Measurements from ENCODE around the gene ZNF710. TPM values are rescaled to one million over a fixed set of nuclear protein-coding genes. Genes with fewer than 3 reads are reported as not detected.

ZNF710 gene
- polyA plus RNA-seq, 1 of the 3 experiments (the other 2 are of a cell fraction): 2.7 TPM

DNA sequence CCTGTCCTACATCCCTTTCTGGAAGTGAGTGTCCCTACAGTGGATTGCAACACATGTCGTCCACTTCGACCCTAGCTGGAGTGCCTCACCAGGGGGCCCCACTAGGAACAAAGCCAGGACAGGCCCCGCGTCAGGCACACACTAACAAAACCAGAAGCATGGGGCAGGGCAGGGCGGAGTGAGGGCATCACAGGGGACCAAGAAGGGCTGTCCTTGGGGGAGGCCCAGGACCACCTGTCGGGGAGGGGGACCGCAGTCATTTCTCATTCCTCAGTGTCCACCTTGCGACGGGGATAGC lies 79.3 kb downstream of the ZNF710 start:
- Histone ChIP-seq H3F3A (replicated peaks; ENCODE audit: insufficient read depth) (no peaks in the 10 kb centered on the region), H3K9me3 (no peaks in the 10 kb centered on the region), H3K9me2 (no peaks in the 10 kb centered on the region), H3K36me3 (replicated peaks in 1 of 2; ENCODE audit: control insufficient read depth in 1 of 2, insufficient read depth in 2 of 2, low read length in 1 of 2) (peaks cover 4 to 13% of the 10 kb centered on the region in 2 experiments), H3K27ac (ENCODE audit: low read depth in 2 of 2, low read length in 1 of 2) (no peak overlapping the region), H3K4me2 (no peak overlapping the region), H3K27me3 (ENCODE audit: insufficient read depth) (no peaks in the 10 kb centered on the region), H3K4me3 (ENCODE audit: low read depth in 2 of 2, low read length in 1 of 2) (no peak overlapping the region), H3K79me2 (ENCODE audit: insufficient read depth) (no peaks in the 10 kb centered on the region), H3K9ac (no peak overlapping the region), H2AFZ (ENCODE audit: low read depth) (no peak overlapping the region), H4K20me1 (ENCODE audit: insufficient read depth) (no peaks in the 10 kb centered on the region), H3K4me1 (ENCODE audit: control insufficient read depth in 1 of 2, insufficient read depth in 2 of 2, low read depth in 1 of 2, low read length in 1 of 2) (no peaks in the 10 kb centered on the region)
- no peak for DNase-seq
- ChIA-PET POLR2A (interaction anchor here (1.1 kb wide), 1 partner anchor 186 kb away, joined by 3 read pairs; the partner anchor contains the start of gene AP3S2), CTCF (interaction anchor here (1.0 to 4.9 kb wide), 2 partner anchors 9 to 206 kb away, joined by 3 to 25 read pairs; no protein-coding TSS in a partner anchor)
- no peak for TF ChIP-seq MXI1 (IDR thresholded peaks at IDR 0.05; ENCODE audit: low read depth, low read length)
- TF ChIP-seq SIN3A (IDR thresholded peaks at IDR 0.05; ENCODE audit: borderline replicate concordance, low read depth, low read length): no peak
- 97% methylated on average over 4 of the region's 9 CpGs for WGBS (ENCODE audit: low lambda C conversion rate)

DNA sequence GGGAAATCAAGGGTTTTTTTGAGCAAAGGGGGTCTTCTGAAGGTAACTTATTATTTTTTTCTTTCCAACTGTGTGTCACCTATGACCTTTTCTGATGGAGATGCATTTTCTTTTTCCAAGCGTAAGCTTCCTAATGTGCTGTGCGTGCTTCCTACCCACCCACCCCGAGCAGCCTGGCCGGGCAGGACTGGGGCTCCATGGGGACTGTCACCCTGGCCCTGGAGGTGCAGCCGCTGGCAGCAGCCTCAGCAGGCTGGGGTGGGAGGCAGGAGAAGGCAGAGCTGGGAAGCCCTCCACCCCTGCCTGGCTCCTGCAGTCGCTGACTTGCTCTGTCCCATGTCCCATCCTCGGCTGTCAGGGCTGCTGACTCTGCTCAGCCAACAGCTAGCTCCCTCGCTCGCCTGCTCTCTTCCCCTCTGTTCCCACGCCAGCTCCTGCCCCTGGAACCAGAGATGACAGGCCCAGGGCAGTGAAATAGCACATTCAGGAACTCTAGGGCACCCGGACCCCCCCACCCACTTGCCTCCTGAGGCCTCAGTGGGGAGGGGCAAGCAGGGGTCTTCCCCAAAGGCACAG lies 79.8 kb downstream of the ZNF710 start:
- TF ChIP-seq EZH2phosphoT487 (IDR thresholded peaks at IDR 0.05; ENCODE audit: borderline replicate concordance, low read depth): no peak
- no peak for TF ChIP-seq CHD2 (IDR thresholded peaks at IDR 0.05; ENCODE audit: low read length, partially characterized antibody)
- ChIA-PET POLR2A (interaction anchor here (1.1 kb wide), 1 partner anchor 187 kb away, joined by 3 read pairs; the partner anchor contains the start of gene AP3S2), CTCF (interaction anchor here (1.0 to 4.9 kb wide), 2 partner anchors 10 to 206 kb away, joined by 3 to 25 read pairs; no protein-coding TSS in a partner anchor)
- Histone ChIP-seq H3K4me2 (no peak overlapping the region), H3K9me2 (no peaks in the 10 kb centered on the region), H4K20me1 (ENCODE audit: insufficient read depth) (no peaks in the 10 kb centered on the region), H3K36me3 (replicated peaks in 1 of 2; ENCODE audit: control insufficient read depth in 1 of 2, insufficient read depth in 2 of 2, low read length in 1 of 2) (peaks cover 4 to 13% of the 10 kb centered on the region in 2 experiments), H3K79me2 (ENCODE audit: insufficient read depth) (no peaks in the 10 kb centered on the region), H3F3A (replicated peaks; ENCODE audit: insufficient read depth) (no peaks in the 10 kb centered on the region), H3K27ac (ENCODE audit: low read depth in 2 of 2, low read length in 1 of 2) (no peak overlapping the region), H3K4me3 (ENCODE audit: low read depth in 2 of 2, low read length in 1 of 2) (no peak overlapping the region), H2AFZ (ENCODE audit: low read depth) (no peak overlapping the region), H3K9me3 (no peaks in the 10 kb centered on the region), H3K9ac (no peak overlapping the region), H3K27me3 (ENCODE audit: insufficient read depth) (no peaks in the 10 kb centered on the region), H3K4me1 (ENCODE audit: control insufficient read depth in 1 of 2, insufficient read depth in 2 of 2, low read depth in 1 of 2, low read length in 1 of 2) (no peaks in the 10 kb centered on the region)
- no peak for DNase-seq
- WGBS (ENCODE audit: low lambda C conversion rate): 91% methylated on average over 9 of the region's 11 CpGs

- no peaks in the 10 kb centered on the region for H3K4me1 ChIP-seq (ENCODE audit: control insufficient read depth in 1 of 2, insufficient read depth in 2 of 2, low read depth in 1 of 2, low read length in 1 of 2)
- CTCF ChIA-PET: interaction anchor here (1.0 to 4.9 kb wide), 4 partner anchors 11 to 321 kb away, joined by 3 to 25 read pairs (median 4); no protein-coding TSS in a partner anchor
- H3K79me2 ChIP-seq (ENCODE audit: insufficient read depth): no peaks in the 10 kb centered on the region
- POLR2A ChIA-PET: no interaction called here
- no peaks in the 10 kb centered on the region for H4K20me1 ChIP-seq (ENCODE audit: insufficient read depth)
- H3K4me2 ChIP-seq: no peak overlapping the region
- H3K27ac ChIP-seq (ENCODE audit: low read depth in 2 of 2, low read length in 1 of 2): no peak overlapping the region
- peaks cover 4 to 13% of the 10 kb centered on the region in 2 experiments for H3K36me3 ChIP-seq (replicated peaks in 1 of 2; ENCODE audit: control insufficient read depth in 1 of 2, insufficient read depth in 2 of 2, low read length in 1 of 2)
- no peaks in the 10 kb centered on the region for H3K27me3 ChIP-seq (ENCODE audit: insufficient read depth)
- 95% methylated on average over 6 of the region's 9 CpGs for WGBS (ENCODE audit: low lambda C conversion rate)
- no peak overlapping the region for H3K9ac ChIP-seq
- H2AFZ ChIP-seq (ENCODE audit: low read depth): no peak overlapping the region
- H3F3A ChIP-seq (replicated peaks; ENCODE audit: insufficient read depth): no peaks in the 10 kb centered on the region
- no peak for DNase-seq
- no peaks in the 10 kb centered on the region for H3K9me3 ChIP-seq
- no peaks in the 10 kb centered on the region for H3K9me2 ChIP-seq
- H3K4me3 ChIP-seq (ENCODE audit: low read depth in 2 of 2, low read length in 1 of 2): no peak overlapping the region
- TF ChIP-seq FOXM1 (IDR thresholded peaks at IDR 0.05; ENCODE audit: low read depth) (no peak), ELF1 (IDR thresholded peaks at IDR 0.05) (no peak), GATA2 (CRISPR knock-in tag; IDR thresholded peaks at IDR 0.05) (no peak), POLR2AphosphoS5 (IDR thresholded peaks at IDR 0.05; ENCODE audit: low read depth, low read length) (no peak), RAD21 (IDR thresholded peaks at IDR 0.05; ENCODE audit: low read length) (no peak), SMC3 (IDR thresholded peaks at IDR 0.05; ENCODE audit: low read depth, low read length) (no peak), TAF1 (IDR thresholded peaks at IDR 0.05; ENCODE audit: borderline replicate concordance, low read depth, low read length) (no peak), CTCF (IDR thresholded peaks at IDR 0.05) (no peak), IRF3 (IDR thresholded peaks at IDR 0.05; ENCODE audit: low read depth, low read length) (no peak), FOXJ3 (CRISPR knock-in tag; IDR thresholded peaks at IDR 0.05) (no peak), FOSL2 (IDR thresholded peaks at IDR 0.05; ENCODE audit: borderline replicate concordance, low read depth) (no peak), MXI1 (IDR thresholded peaks at IDR 0.05; ENCODE audit: low read depth, low read length) (no peak)
- TF ChIP-seq, protein P1, sequence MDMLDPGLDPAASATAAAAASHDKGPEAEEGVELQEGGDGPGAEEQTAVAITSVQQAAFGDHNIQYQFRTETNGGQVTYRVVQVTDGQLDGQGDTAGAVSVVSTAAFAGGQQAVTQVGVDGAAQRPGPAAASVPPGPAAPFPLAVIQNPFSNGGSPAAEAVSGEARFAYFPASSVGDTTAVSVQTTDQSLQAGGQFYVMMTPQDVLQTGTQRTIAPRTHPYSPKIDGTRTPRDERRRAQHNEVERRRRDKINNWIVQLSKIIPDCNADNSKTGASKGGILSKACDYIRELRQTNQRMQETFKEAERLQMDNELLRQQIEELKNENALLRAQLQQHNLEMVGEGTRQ (IDR thresholded peaks at IDR 0.05; ENCODE audit: borderline replicate concordance, low read depth, low read length): no peak
Measured at GRCh38 chr15:90082140-90082715, 81.1 kb downstream of the ZNF710 start.
